ENCODE data around the gene ZNF710. TPM values are rescaled to one million over a fixed set of nuclear protein-coding genes. Genes with fewer than 3 reads are reported as not detected.

ZNF710 gene
- total RNA-seq, 1 donor from 2014 or later = 8.7 TPM

GRCh38 chr15:90078965-90079364, 77.8 kb downstream of the ZNF710 start:
- DNase-seq (ENCODE audit: low read depth in 2 of 2) = no peak

GRCh38 chr15:90079619-90080457, 78.7 kb downstream of the ZNF710 start:
- no peak for DNase-seq (ENCODE audit: low read depth in 2 of 2)

GRCh38 chr15:90080458-90080755, 79.3 kb downstream of the ZNF710 start:
- no peak for DNase-seq (ENCODE audit: low read depth in 2 of 2)

GRCh38 chr15:90080818-90081393, 79.8 kb downstream of the ZNF710 start:
- DNase-seq (ENCODE audit: low read depth in 2 of 2) = no peak

- no peak for DNase-seq (ENCODE audit: low read depth in 2 of 2)
These were observed 81.1 kb downstream of the ZNF710 start for GRCh38 chr15:90082140-90082715.

- no peak for DNase-seq (ENCODE audit: low read depth in 2 of 2)
These were observed 82.3 kb downstream of the ZNF710 start for GRCh38 chr15:90083419-90083818.

- no peak for DNase-seq (ENCODE audit: low read depth in 2 of 2)
These were observed 83.0 kb downstream of the ZNF710 start for GRCh38 chr15:90083954-90084607.

- DNase-seq (ENCODE audit: low read depth in 2 of 2) = no peak
These were observed 83.8 kb downstream of the ZNF710 start for GRCh38 chr15:90084876-90085423.

- no peak for DNase-seq (ENCODE audit: low read depth in 2 of 2)
These were observed 84.4 kb downstream of the ZNF710 start for GRCh38 chr15:90085565-90085964.

- DNase-seq (ENCODE audit: low read depth in 2 of 2) = peak in 1 of 2 donors; percentile 55
These were observed 85.7 kb downstream of the ZNF710 start for GRCh38 chr15:90086868-90087268.

- DNase-seq (ENCODE audit: low read depth in 2 of 2) = peak in 1 of 2 donors; percentile 45
These were observed 86.5 kb downstream of the ZNF710 start for GRCh38 chr15:90087454-90088154.

- no peak for DNase-seq (ENCODE audit: low read depth in 2 of 2)
These were observed 89.2 kb downstream of the ZNF710 start for GRCh38 chr15:90090226-90090848.

GRCh38 chr15:90091156-90091931, 90.2 kb downstream of the ZNF710 start:
- DNase-seq (ENCODE audit: low read depth in 2 of 2) = no peak

- no peak for DNase-seq (ENCODE audit: low read depth in 2 of 2)
These were observed 94.4 kb downstream of the ZNF710 start for GRCh38 chr15:90095521-90095959.

- peak in 1 of 2 donors; percentile 30 for DNase-seq (ENCODE audit: low read depth in 2 of 2)
These were observed 96.4 kb downstream of the ZNF710 start for GRCh38 chr15:90097475-90097874.

- DNase-seq (ENCODE audit: low read depth in 2 of 2) = no peak
These were observed 98.1 kb downstream of the ZNF710 start for GRCh38 chr15:90099072-90099867.

- DNase-seq (ENCODE audit: low read depth in 2 of 2) = no peak
These were observed 99.0 kb downstream of the ZNF710 start for GRCh38 chr15:90099868-90100831.

Measured in dermis microvascular lymphatic vessel endothelial cell (primary cell).